ENCODE results near the gene LRRC32. TPM values are rescaled to one million over a fixed set of nuclear protein-coding genes. Genes with fewer than 3 reads are reported as not detected.

LRRC32 gene
- total RNA-seq, 2 experiments from 2014 or later = 4.7 to 5.7 TPM

DNA sequence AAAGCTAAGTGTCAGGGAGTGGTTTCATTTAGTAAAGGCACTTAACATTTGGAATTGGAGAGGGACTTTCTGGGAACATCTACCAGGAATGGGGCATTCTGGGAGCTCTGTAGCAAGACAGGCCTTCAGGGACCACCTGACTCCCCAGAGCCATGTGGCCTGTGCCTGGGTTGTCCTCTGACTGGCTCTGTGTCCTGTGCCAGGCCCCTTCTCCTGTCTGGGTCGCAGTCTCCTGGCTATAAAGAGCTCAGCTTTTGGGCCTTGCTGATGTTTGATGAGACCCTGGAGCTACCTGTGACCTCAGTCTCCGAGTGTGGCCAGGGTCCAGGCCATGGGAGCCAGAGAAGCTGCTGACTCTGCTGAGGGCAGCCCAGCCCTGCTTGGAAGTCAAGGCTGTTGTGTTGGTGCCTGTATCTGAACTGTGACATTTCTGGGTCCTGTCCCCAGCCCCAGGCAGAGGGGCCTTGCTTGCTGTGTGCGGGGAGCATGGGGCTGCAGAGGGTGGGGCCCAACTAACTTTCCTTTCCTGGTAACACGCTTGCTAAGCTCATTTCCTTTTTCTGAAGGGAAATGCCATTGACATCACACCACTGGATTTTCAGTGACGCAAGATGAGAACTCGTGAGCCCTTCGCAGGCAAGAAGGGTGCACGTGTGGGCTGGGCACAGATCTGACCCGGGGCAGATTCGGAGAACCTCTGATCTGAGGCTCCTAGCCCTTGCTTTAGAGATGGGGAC lies 41.3 kb downstream of the LRRC32 start:
- CTCF ChIA-PET = interaction anchor here (1.3 to 2.0 kb wide), 2 partner anchors 41 to 51 kb away, joined by 4 read pairs; no protein-coding TSS in a partner anchor
- ATAC-seq (peak; percentile 60), DNase-seq (peak; percentile 63)
- POLR2A ChIA-PET = interaction anchor here (0.9 to 1.8 kb wide), 2 partner anchors 11 to 13 kb away, joined by 3 to 5 read pairs; no protein-coding TSS in a partner anchor
- no peaks in the 10 kb centered on the region for H3K27me3 Mint-ChIP-seq
- H3K27ac Mint-ChIP-seq = peak overlapping the region; percentile 80
- H3K4me1 Mint-ChIP-seq = peaks cover 38% of the 10 kb centered on the region
- peaks cover 6% of the 10 kb centered on the region for H3K36me3 Mint-ChIP-seq (ENCODE audit: low read depth)
- peak overlapping the region; percentile 44 for H3K4me3 Mint-ChIP-seq
- H3K9me3 Mint-ChIP-seq (ENCODE audit: low read depth) = peaks cover 7% of the 10 kb centered on the region
- intact Hi-C loops (cut with DNase I, micrococcal nuclease) = loop anchor here in 1 of 2 experiments (1.0 to 2.0 kb wide), 2 partner anchors 14 to 41 kb away; no protein-coding TSS in a partner anchor

DNA sequence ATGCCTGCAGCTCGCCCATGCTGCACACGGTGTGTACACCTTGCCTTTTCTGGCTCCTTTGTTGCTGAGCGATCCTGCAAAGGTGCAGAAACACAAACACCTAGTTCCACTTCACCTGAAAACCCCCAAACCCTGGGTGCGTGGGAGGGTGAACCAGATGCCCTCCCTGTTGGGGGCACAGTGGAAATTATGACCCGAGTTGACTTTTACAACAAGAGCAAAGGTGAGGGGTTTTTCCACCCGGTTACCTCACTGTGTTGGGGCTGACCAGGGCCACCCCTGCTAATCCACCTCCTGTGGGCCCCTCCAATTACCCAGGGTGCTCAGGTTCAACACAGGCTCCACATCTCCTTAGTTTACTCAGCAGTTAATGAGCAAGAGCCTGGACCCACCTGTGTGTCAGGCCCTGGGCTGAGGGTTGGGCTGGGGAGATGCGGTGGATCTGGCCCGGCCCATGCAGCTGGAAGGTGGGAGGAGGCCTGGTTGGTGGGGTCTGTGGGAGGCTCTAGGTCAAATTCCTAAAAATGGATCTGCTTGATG lies 42.1 kb downstream of the LRRC32 start:
- H3K9me3 Mint-ChIP-seq (ENCODE audit: low read depth) = peaks cover 7% of the 10 kb centered on the region
- peak; percentile 65 for DNase-seq
- peaks cover 38% of the 10 kb centered on the region for H3K4me1 Mint-ChIP-seq
- H3K27ac Mint-ChIP-seq = peak overlapping the region; percentile 80
- ATAC-seq = peak; percentile 62
- no peak overlapping the region for H3K4me3 Mint-ChIP-seq
- ChIA-PET POLR2A (no interaction called here), CTCF (interaction anchor here (1.3 kb wide), 1 partner anchor 40 kb away, joined by 4 read pairs; no protein-coding TSS in a partner anchor)
- H3K36me3 Mint-ChIP-seq (ENCODE audit: low read depth) = peaks cover 6% of the 10 kb centered on the region
- intact Hi-C loops (cut with DNase I, micrococcal nuclease) = loop anchor here in 1 of 2 experiments (2.0 kb wide), 1 partner anchor 14 kb away; no protein-coding TSS in a partner anchor
- no peaks in the 10 kb centered on the region for H3K27me3 Mint-ChIP-seq

DNA sequence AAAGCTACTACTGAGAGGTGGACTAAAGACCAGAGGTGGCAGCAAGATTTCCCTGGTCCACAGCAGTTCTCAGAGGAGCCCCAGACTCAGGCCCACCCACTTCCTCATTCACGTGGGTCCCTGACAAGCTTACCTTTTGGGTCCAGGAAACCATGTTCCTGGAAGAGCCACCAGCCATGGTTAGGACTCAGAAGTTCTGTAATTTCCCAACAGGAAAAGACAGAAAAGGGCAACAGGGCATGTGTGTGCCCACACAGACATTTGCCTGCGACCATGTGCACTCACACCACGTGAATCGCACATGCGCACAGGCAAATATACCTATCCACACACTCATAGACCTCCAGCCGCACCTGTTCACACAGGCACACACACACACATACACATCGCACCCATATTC lies 42.9 kb downstream of the LRRC32 start:
- ChIA-PET CTCF (interaction anchor here (0.7 kb wide), 1 partner anchor 20 kb away, joined by 3 read pairs; no protein-coding TSS in a partner anchor), POLR2A (no interaction called here)
- Mint-ChIP-seq H3K27me3 (no peaks in the 10 kb centered on the region), H3K4me3 (no peak overlapping the region), H3K36me3 (ENCODE audit: low read depth) (peaks cover 6% of the 10 kb centered on the region), H3K27ac (peak overlapping the region; percentile 80), H3K4me1 (peaks cover 38% of the 10 kb centered on the region), H3K9me3 (ENCODE audit: low read depth) (peaks cover 7% of the 10 kb centered on the region)
- ATAC-seq (no peak), DNase-seq (peak; percentile 20)
- intact Hi-C loops (cut with DNase I, micrococcal nuclease) = loop anchor here in 1 of 2 experiments (2.0 kb wide), 1 partner anchor 15 kb away; no protein-coding TSS in a partner anchor

DNA sequence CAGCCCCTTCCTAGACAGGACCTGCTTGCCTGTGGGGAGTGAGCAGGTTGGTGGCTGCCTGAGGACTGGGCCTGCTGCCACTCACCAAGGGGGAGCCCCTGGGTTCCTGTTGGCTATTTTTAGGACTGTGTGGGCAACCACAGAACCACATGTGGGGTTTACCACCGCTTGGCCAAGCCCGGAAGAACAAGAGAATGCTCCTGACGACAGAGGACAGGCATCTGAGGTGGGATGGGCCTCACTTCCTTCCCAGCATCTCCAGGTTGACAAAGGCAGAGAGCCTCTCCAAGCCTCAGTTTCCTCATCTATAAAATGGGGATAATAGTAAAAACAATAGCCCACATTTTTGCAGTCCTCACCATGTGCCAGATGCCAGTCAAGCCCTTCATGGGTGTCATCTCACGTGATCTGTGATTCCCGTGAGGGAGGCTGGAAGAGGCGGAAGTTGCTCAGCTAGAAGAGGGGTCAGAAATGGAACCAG lies 43.6 kb downstream of the LRRC32 start:
- ChIA-PET POLR2A (no interaction called here), CTCF (interaction anchor here (0.7 kb wide), 1 partner anchor 21 kb away, joined by 3 read pairs; no protein-coding TSS in a partner anchor)
- Mint-ChIP-seq H3K4me1 (peaks cover 38% of the 10 kb centered on the region), H3K9me3 (ENCODE audit: low read depth) (peaks cover 7% of the 10 kb centered on the region), H3K4me3 (no peak overlapping the region), H3K27me3 (no peaks in the 10 kb centered on the region), H3K36me3 (ENCODE audit: low read depth) (peaks cover 6% of the 10 kb centered on the region), H3K27ac (peak overlapping the region; percentile 47)
- DNase-seq (peak; percentile 72), ATAC-seq (peak; percentile 47)
- intact Hi-C loops (cut with DNase I, micrococcal nuclease) = no loop called here

DNA sequence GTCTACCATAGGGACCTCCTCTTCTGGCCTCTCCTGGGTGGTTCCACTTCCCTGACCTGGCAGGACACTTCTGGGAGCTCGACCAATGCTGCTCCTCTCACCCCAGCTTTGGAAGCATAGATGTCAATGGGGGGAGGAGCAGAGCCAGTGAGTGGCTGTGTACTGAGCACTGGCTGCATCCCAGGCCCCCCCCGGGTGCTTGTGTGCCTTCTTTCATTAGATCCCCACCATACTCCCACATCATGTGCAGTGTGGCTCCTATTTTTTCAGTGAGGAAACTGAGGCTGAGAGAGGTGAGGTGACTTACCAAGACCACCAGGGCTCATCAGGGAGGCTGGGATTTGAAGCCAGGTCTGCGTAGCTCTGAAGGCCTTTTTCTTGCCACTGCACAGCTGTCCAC lies 44.3 kb downstream of the LRRC32 start:
- ChIA-PET POLR2A (no interaction called here), CTCF (no interaction called here)
- H3K27ac Mint-ChIP-seq = no peak overlapping the region
- H3K27me3 Mint-ChIP-seq = no peaks in the 10 kb centered on the region
- H3K4me1 Mint-ChIP-seq = peaks cover 38% of the 10 kb centered on the region
- no peak overlapping the region for H3K4me3 Mint-ChIP-seq
- H3K36me3 Mint-ChIP-seq (ENCODE audit: low read depth) = peaks cover 6% of the 10 kb centered on the region
- H3K9me3 Mint-ChIP-seq (ENCODE audit: low read depth) = peaks cover 7% of the 10 kb centered on the region
- intact Hi-C loops (cut with DNase I, micrococcal nuclease) = no loop called here
- DNase-seq = no peak
- ATAC-seq = no peak

DNA sequence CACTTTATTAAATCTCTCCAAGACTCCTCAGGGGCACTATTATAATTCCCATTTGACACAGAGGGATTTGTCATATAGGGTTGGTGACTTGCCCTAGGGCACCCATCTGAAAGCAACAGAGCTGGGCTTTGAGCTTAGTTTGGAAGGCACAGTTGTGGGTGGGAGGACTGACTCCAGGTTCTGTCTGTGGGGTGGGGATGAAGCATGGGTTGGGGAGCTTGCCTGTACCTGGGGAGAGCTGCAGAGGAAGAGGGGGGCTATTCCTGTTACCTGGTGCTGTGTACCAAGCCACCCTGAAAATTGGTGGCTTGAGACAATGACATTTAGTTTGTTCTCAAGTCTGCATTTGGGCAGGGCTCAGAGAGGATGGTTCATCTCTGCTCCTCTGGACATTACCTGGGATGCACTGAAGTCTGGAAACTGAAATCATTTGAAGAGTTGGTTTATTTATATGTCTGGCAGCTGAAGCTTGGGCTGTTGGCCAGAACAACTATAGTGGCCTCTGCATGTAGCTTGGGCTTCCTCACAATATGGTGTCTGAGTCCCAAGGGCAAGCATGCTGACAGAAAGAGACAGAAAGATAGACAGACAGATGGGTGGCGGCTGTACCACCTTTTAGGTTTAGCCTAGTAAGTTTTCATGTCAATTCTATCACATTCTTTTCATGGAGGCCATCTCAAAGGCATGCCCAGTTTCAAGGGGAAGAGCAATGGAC lies 44.9 kb downstream of the LRRC32 start:
- Mint-ChIP-seq H3K36me3 (ENCODE audit: low read depth) (peaks cover 6% of the 10 kb centered on the region), H3K9me3 (ENCODE audit: low read depth) (peaks cover 7% of the 10 kb centered on the region), H3K27me3 (no peaks in the 10 kb centered on the region), H3K27ac (no peak overlapping the region), H3K4me3 (no peak overlapping the region), H3K4me1 (peaks cover 37% of the 10 kb centered on the region)
- ChIA-PET CTCF (no interaction called here), POLR2A (no interaction called here)
- DNase-seq (no peak), ATAC-seq (no peak)
- intact Hi-C loops (cut with DNase I, micrococcal nuclease) = no loop called here

DNA sequence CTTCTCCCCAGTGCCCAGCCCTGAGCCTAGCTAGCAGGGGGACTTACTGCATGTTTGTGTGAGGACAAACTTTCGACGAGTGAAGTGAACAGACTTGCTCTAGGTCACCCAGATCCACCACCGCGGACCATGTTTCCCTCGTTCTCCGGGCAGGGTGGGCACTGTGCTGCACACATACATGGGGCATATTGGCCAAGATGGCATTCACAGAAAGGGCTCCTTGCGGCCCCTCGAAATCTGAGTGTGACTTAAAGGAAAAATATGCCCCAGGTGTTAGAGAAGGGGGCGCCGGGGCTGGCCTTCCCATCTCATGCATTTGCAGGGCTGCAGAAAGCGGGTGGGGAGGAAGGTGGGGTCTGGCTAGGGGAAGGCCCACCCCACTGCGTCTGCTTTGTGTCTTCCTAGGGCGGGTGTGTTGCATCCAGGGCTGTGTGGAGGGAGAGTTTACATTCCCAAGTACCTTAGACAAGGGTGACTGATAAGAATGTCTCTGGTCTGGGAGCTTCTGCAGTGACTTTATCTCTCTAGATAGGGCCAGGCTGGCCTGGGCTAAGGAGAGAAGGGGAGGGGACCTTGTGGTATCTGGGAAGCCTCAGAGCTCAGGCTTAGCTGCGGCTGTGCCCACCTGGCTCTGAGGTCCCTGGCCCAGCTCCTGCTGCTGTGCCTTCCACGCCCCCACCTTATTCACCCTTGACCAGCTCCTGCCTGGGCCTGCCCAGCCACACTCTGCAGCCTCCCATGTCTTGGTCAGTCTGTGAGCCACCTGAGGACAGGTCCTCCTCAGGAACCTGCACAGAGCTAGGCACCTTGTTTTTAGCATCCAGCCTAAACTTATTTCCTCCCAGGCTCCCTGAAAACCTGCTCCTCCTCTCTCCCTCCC lies 45.8 kb downstream of the LRRC32 start:
- Mint-ChIP-seq H3K27me3 (no peaks in the 10 kb centered on the region), H3K27ac (no peak overlapping the region), H3K4me1 (peaks cover 28% of the 10 kb centered on the region), H3K9me3 (ENCODE audit: low read depth) (peaks cover 7% of the 10 kb centered on the region), H3K36me3 (ENCODE audit: low read depth) (peaks cover 6% of the 10 kb centered on the region), H3K4me3 (no peak overlapping the region)
- ATAC-seq (no peak), DNase-seq (no peak)
- intact Hi-C loops (cut with DNase I, micrococcal nuclease) = no loop called here
- POLR2A ChIA-PET = no interaction called here
- CTCF ChIA-PET = interaction anchor here (0.7 kb wide), 1 partner anchor 92 kb away, joined by 3 read pairs; no protein-coding TSS in a partner anchor

DNA sequence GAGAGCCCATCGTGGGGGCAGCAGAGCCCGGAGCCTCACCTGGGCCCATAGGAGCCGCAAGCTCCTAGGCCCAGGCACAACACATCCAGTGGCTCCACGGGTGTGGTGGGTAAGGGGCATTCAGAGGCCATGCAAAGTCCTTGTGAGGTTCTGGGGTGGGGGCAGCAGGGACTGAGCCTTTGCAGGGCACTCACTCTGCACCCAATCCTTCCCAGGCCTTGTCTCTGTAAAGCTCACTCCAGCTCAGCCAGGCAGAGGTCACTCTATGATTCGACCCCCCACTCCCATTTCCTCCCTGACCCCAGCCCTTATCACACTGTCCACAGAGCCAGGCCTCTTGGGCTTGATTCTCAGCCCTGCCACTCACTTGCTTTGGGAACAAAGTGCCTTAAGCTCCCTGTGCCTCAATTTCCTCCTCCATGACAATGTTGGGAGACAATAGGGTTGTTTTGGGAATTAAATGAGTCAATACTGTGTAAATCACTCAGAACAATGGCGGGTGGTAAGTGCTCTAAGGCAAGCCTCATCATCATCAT lies 46.6 kb downstream of the LRRC32 start:
- Mint-ChIP-seq H3K4me3 (no peak overlapping the region), H3K9me3 (ENCODE audit: low read depth) (peaks cover 7% of the 10 kb centered on the region), H3K27ac (no peak overlapping the region), H3K27me3 (no peaks in the 10 kb centered on the region), H3K36me3 (ENCODE audit: low read depth) (peaks cover 6% of the 10 kb centered on the region), H3K4me1 (peaks cover 21% of the 10 kb centered on the region)
- no peak for DNase-seq
- ChIA-PET POLR2A (no interaction called here), CTCF (interaction anchor here (0.6 kb wide), 1 partner anchor 13 kb away, joined by 3 read pairs; no protein-coding TSS in a partner anchor)
- no peak for ATAC-seq
- intact Hi-C loops (cut with DNase I, micrococcal nuclease) = no loop called here

DNA sequence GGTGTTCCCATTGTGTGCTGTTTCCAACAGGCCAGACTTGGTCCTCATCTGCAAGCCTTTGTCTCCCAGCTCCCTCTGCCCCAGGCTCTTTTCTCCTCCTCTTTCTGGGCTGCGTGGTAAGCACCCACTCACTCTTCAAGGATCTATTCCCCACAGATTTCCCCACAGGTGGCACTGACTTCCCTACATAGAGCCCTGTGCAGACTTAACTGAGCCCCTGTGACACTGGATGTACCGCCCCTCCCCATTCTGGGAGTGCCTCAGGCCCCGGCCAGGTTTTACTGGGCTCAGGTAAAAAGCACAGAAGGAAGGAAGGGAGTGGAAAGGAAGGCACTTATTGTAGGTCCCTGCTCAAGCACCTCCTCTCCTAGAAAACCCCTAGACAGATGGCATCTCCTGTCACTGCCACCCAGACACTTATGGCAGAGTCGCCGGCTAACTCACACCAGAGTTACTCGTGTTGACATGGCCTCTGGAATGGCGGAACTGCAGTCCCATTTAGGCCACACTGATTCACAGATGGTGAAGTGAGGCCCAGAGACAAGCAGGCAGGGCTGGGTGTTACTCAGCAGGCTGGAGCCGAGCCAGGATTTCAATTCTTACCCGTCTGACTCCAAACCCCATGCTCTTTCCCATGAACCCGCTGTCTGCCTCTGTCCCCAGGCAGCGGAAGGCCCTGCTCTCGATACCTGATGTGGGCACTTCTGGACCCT lies 47.2 kb downstream of the LRRC32 start:
- ATAC-seq (no peak), DNase-seq (no peak)
- CTCF ChIA-PET = interaction anchor here (0.6 kb wide), 1 partner anchor 14 kb away, joined by 3 read pairs; no protein-coding TSS in a partner anchor
- Mint-ChIP-seq H3K9me3 (ENCODE audit: low read depth) (peaks cover 10% of the 10 kb centered on the region), H3K27me3 (no peaks in the 10 kb centered on the region), H3K27ac (no peak overlapping the region), H3K4me1 (peaks cover 14% of the 10 kb centered on the region), H3K36me3 (ENCODE audit: low read depth) (peaks cover 6% of the 10 kb centered on the region), H3K4me3 (no peak overlapping the region)
- POLR2A ChIA-PET = no interaction called here
- intact Hi-C loops (cut with DNase I, micrococcal nuclease) = no loop called here

DNA sequence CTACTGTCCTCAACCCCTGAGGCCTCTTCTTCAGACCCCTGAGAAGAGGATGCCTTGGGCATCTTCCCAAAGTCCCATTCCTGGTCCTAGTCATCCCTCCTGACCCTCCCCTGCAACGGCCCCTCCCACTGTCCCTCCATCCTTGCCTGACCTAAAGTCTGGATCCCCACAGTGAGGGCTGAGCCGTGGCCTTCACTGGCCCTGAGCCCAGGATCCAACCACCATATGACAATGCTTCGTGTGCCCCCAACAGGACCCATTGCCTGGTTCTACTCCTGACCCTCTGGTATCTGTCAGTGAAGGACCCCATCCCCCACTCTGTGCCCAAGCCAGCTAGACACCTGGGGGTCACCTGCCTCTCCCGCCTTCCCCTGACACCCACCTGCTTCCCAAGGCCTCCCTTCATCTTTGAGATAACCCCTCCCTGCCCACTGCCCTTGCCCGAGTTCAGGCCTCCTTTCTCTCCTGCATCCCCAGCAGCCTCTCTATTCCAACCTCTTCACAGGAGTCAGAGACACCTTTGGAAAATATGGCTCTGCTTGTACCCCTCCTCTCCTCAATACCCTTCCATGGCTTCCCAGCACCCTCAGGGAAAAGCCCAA lies 48.0 kb downstream of the LRRC32 start:
- H3K27me3 Mint-ChIP-seq = no peaks in the 10 kb centered on the region
- ChIA-PET CTCF (no interaction called here), POLR2A (no interaction called here)
- intact Hi-C loops (cut with DNase I, micrococcal nuclease) = no loop called here
- peaks cover 6% of the 10 kb centered on the region for H3K36me3 Mint-ChIP-seq (ENCODE audit: low read depth)
- H3K9me3 Mint-ChIP-seq (ENCODE audit: low read depth) = peaks cover 11% of the 10 kb centered on the region
- H3K4me3 Mint-ChIP-seq = no peak overlapping the region
- ATAC-seq (no peak), DNase-seq (no peak)
- no peak overlapping the region for H3K27ac Mint-ChIP-seq
- H3K4me1 Mint-ChIP-seq = peaks cover 8% of the 10 kb centered on the region

All from activated CD4-positive, alpha-beta T cell treated with anti-CD3 and anti-CD28 coated beads for 36 hours (primary cell).